Ishikawa (cell line): ENCODE results near the gene CAPZB.

Experiments
- CREB1 ChIP-seq: IDR thresholded peaks from 2 replicates; pipeline ENCODE4 v1.6.1; 2012; ENCODE audit warnings: low read depth
- EGR1 ChIP-seq: IDR thresholded peaks from 2 replicates; pipeline ENCODE4 v1.6.1; 2012
- FOXM1 ChIP-seq: IDR thresholded peaks from 2 replicates; pipeline ENCODE4 v1.6.1; 2012; ENCODE audit warnings: low read depth, borderline replicate concordance
- RAD21 ChIP-seq: IDR thresholded peaks from 2 replicates; pipeline ENCODE4 v1.6.1; 2012; ENCODE audit warnings: low read depth
- ZBTB7A ChIP-seq: IDR thresholded peaks from 2 replicates; pipeline ENCODE4 v1.6.1; 2012; ENCODE audit warnings: low read depth
- TF ChIP-seq, protein P1 (sequence below): IDR thresholded peaks from 2 replicates; pipeline ENCODE4 v1.6.1; 2012
- TF ChIP-seq, protein P2 (sequence below): IDR thresholded peaks from 2 replicates; pipeline ENCODE4 v1.6.1; 2012; ENCODE audit warnings: low read depth, mild to moderate bottlenecking

- TF ChIP-seq CREB1 (no peak), FOXM1 (no peak), EGR1 (no peak), RAD21 (no peak), ZBTB7A (no peak)
- TF ChIP-seq, protein P1, sequence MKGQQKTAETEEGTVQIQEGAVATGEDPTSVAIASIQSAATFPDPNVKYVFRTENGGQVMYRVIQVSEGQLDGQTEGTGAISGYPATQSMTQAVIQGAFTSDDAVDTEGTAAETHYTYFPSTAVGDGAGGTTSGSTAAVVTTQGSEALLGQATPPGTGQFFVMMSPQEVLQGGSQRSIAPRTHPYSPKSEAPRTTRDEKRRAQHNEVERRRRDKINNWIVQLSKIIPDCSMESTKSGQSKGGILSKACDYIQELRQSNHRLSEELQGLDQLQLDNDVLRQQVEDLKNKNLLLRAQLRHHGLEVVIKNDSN, result no peak
- TF ChIP-seq, protein P2, sequence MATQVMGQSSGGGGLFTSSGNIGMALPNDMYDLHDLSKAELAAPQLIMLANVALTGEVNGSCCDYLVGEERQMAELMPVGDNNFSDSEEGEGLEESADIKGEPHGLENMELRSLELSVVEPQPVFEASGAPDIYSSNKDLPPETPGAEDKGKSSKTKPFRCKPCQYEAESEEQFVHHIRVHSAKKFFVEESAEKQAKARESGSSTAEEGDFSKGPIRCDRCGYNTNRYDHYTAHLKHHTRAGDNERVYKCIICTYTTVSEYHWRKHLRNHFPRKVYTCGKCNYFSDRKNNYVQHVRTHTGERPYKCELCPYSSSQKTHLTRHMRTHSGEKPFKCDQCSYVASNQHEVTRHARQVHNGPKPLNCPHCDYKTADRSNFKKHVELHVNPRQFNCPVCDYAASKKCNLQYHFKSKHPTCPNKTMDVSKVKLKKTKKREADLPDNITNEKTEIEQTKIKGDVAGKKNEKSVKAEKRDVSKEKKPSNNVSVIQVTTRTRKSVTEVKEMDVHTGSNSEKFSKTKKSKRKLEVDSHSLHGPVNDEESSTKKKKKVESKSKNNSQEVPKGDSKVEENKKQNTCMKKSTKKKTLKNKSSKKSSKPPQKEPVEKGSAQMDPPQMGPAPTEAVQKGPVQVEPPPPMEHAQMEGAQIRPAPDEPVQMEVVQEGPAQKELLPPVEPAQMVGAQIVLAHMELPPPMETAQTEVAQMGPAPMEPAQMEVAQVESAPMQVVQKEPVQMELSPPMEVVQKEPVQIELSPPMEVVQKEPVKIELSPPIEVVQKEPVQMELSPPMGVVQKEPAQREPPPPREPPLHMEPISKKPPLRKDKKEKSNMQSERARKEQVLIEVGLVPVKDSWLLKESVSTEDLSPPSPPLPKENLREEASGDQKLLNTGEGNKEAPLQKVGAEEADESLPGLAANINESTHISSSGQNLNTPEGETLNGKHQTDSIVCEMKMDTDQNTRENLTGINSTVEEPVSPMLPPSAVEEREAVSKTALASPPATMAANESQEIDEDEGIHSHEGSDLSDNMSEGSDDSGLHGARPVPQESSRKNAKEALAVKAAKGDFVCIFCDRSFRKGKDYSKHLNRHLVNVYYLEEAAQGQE, result no peak
Measured at GRCh38 chr1:19466112-19466561, 19.2 kb downstream of the CAPZB start.
